H1 (cell line): ENCODE measurements around the gene RFX2. TPM values are rescaled to one million over a fixed set of nuclear protein-coding genes. Genes with fewer than 3 reads are reported as not detected.

Source experiments
- CREB1 ChIP-seq: IDR thresholded peaks from 2 replicates; pipeline ENCODE4 v1.6.1; 2012; ENCODE audit warnings: inconsistent platforms
- CTBP2 ChIP-seq: IDR thresholded peaks from 2 replicates; pipeline ENCODE4 v1.7.0; 2011; ENCODE audit warnings: borderline replicate concordance, mild to moderate bottlenecking, moderate library complexity, mixed read lengths, low read length; ENCODE audit not compliant: insufficient read depth, insufficient read length
- EGR1 ChIP-seq: IDR thresholded peaks from 2 replicates; pipeline ENCODE4 v1.6.1; 2011; ENCODE audit warnings: low read depth, low read length, borderline replicate concordance
- SP1 ChIP-seq: IDR thresholded peaks from 2 replicates; pipeline ENCODE4 v1.6.1; 2011; ENCODE audit warnings: low read depth, low read length
- TAF7 ChIP-seq: optimal IDR thresholded peaks from 2 replicates; pipeline ENCODE3; 2011; ENCODE audit warnings: low read depth, mild to moderate bottlenecking, inconsistent platforms, low read length, moderate library complexity, borderline replicate concordance
- YY1 ChIP-seq: IDR thresholded peaks from 2 replicates; pipeline ENCODE4 v1.6.1; 2011; ENCODE audit warnings: low read depth, mild to moderate bottlenecking, low read length
- polyA plus RNA-seq, 7 experiments: library from polyadenylated mRNA; depleted of rRNA in 3 of 7; stranded (reverse) in 5 of 7; unstranded in 2 of 7; fragments of >200 nt in 5 of 7; fragments of 200-250 nt in 2 of 7; gene quantifications; 1 replicate in 5 of 7; 2 replicates in 1 of 7; 4 replicates in 1 of 7; pipeline versions ENCODE4 v1.2.1 to v1.2.3, GENCODE V29; 2011 to 2013; ENCODE audit warnings: missing spikeins in 2 of 7, mixed read lengths in 2 of 7
- total RNA-seq: library from RNA; stranded (reverse); fragmentation: NEBNext Ultra II Directional; extraction: Animal tissue kit (Norgen Biotek cat#: 25700); gene quantifications from 2 replicates; pipeline ENCODE4 v1.2.1, GENCODE V29; 2021
- TF ChIP-seq, protein P1 (sequence below): IDR thresholded peaks from 2 replicates; pipeline ENCODE4 v1.6.1; 2012; ENCODE audit warnings: inconsistent platforms

Gene RFX2
- total and polyA plus RNA-seq, 2 of the 8 experiments (the other 6 are each of a cell fraction or from before 2014, with no cell fraction given) = 4.8 to 5.3 TPM

DNA sequence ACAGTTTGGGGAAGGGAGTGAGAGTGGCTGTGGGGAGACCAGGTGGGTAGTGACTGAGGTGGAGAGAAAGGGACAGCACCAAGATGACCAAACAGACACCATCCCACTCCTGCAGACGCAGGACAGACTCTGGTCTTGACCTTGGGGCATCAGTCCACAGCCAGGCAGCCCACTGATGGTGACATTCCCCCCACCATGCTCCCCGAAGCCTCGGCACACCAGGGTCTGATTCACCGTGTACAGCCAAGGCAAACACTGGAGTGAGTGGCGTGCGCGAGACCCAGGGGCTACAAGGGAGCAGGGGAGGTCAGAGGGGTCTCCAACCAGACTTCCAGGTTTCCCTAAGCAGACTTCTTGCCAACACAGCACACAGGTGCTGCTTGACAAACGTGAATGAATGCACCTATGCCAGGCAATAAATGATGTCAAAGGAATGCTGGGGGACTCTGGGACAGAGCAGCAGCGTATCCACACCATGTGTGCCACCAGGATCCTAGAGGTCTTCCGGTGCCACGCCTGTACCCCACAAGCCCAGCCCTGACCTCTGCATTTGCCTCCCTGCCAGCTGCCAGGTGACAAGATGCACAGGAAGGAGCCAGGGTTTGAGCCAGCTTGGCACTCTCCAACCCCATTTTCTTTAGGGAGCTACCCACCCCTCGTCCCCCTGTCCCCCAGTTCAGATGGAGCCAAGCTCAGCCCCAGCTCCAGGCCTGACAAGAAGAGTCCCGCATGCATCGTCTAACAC lies 150.9 kb downstream of the RFX2 start (continued):
- TF ChIP-seq CTBP2 (no peak), YY1 (no peak), EGR1 (no peak), CREB1 (no peak), TAF7 (no peak), SP1 (no peak)
- TF ChIP-seq, protein P1, sequence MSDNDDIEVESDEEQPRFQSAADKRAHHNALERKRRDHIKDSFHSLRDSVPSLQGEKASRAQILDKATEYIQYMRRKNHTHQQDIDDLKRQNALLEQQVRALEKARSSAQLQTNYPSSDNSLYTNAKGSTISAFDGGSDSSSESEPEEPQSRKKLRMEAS = no peak
